Tibial nerve (tissue), 4 donors: Measurements from ENCODE around the gene NKIRAS2. TPM values are rescaled to one million over a fixed set of nuclear protein-coding genes. Genes with fewer than 3 reads are reported as not detected.

Source experiments
- DNase-seq, 2 donors: peaks; one replicate each; pipeline ENCODE4 v3.0.0-alpha.2; 2019; ENCODE audit warnings: low spot score in 2 of 2
- H3K27ac ChIP-seq, 4 donors: fragments of 200-600 bp; sonication (generic) in 3 of 4; one replicate each; pipeline ENCODE4 v1.5.1; 2017 to 2019; ENCODE audit warnings: mild to moderate bottlenecking in 1 of 4
- H3K27me3 ChIP-seq, 2 donors: fragments of 200-600 bp; sonication (generic) in 1 of 2; one replicate each; pipeline versions ENCODE4 v1.5.1 to v1.6.0; 2017 to 2019
- H3K36me3 ChIP-seq, 3 donors: fragments of 200-600 bp; sonication (generic); one replicate each; pipeline ENCODE4 v1.5.1; 2018 to 2019
- H3K4me1 ChIP-seq, 4 donors: fragments of 200-600 bp; sonication (generic) in 3 of 4; one replicate each; pipeline ENCODE4 v1.5.1; 2017 to 2019
- H3K4me3 ChIP-seq, 4 donors: fragments of 200-600 bp; sonication (generic) in 3 of 4; one replicate each; pipeline ENCODE4 v1.5.1; 2017 to 2019; ENCODE audit warnings: mild to moderate bottlenecking in 1 of 4, moderate library complexity in 1 of 4
- H3K9me3 ChIP-seq, 4 donors: fragments of 200-600 bp; sonication (generic) in 3 of 4; one replicate each; pipeline ENCODE4 v1.5.1; 2017 to 2019
- CTCF ChIP-seq, 5 experiments: fragments of 200-600 bp in 3 of 5; fragments of 450-650 bp in 2 of 5; sonication (generic) in 3 of 5; IDR thresholded peaks; one replicate each; pipeline ENCODE4 v1.5.1; 2016 to 2019; ENCODE audit warnings: antibody characterized with exemption in 5 of 5, mild to moderate bottlenecking in 3 of 5, moderate library complexity in 2 of 5
- EP300 ChIP-seq, 2 donors: sonication (generic); formaldehyde crosslinking; IDR thresholded peaks; one replicate each; pipeline ENCODE4 v1.6.1; 2017; ENCODE audit warnings: antibody characterized with exemption in 2 of 2, mild to moderate bottlenecking in 1 of 2
- POLR2A ChIP-seq, 2 donors: fragments of 450-650 bp; IDR thresholded peaks; one replicate each; pipeline ENCODE4 v1.6.1; 2017; ENCODE audit warnings: antibody characterized with exemption in 2 of 2, mild to moderate bottlenecking in 2 of 2, moderate library complexity in 2 of 2
- WGBS, 2 donors: methylation state at CpG; one replicate each; pipeline ENCODE4 v1.1.5; 2018; 5-methylcytosine and 5-hydroxymethylcytosine counted together
- total RNA-seq, 4 donors: library from RNA; depleted of rRNA; stranded (reverse); fragments of >200 nt; gene quantifications; one replicate each; pipeline ENCODE4 v1.1.0, GENCODE V29; 2016

Gene NKIRAS2
- total RNA-seq, 4 donors from 2014 or later = 17.7 to 39.9 (median 23.8) TPM

GRCh38 chr17:42027961-42028790 lies 8.3 kb downstream of the NKIRAS2 start:
- WGBS, 2 donors = 46 to 53% methylated on average over 19 of the region's 19 CpGs
- Histone ChIP-seq H3K9me3 (no peaks in the 10 kb centered on the region), H3K36me3 (peaks cover 0 to 17% (median 6%) of the 10 kb centered on the region in 3 donors), H3K27me3 (no peaks in the 10 kb centered on the region), H3K4me1 (peaks cover 0 to 41% (median 15%) of the 10 kb centered on the region in 4 donors), H3K4me3 (no peak overlapping the region), H3K27ac (no peak overlapping the region)
- TF ChIP-seq EP300 (IDR thresholded peaks at IDR 0.05) (no peak), CTCF (IDR thresholded peaks at IDR 0.05) (no peak), POLR2A (IDR thresholded peaks at IDR 0.05) (no peak)
- DNase-seq = no peak

GRCh38 chr17:42028791-42029127 lies 8.9 kb downstream of the NKIRAS2 start:
- peaks cover 0 to 36% (median 15%) of the 10 kb centered on the region in 4 donors for H3K4me1 ChIP-seq
- no peaks in the 10 kb centered on the region for H3K9me3 ChIP-seq
- 79 to 81% methylated on average over 7 of the region's 7 CpGs for WGBS, 2 donors
- H3K36me3 ChIP-seq = peaks cover 0 to 12% (median under 1%) of the 10 kb centered on the region in 3 donors
- H3K27ac ChIP-seq = no peak overlapping the region
- DNase-seq = no peak
- no peak for TF ChIP-seq POLR2A (IDR thresholded peaks at IDR 0.05)
- TF ChIP-seq CTCF (IDR thresholded peaks at IDR 0.05) = no peak
- TF ChIP-seq EP300 (IDR thresholded peaks at IDR 0.05) = no peak
- H3K27me3 ChIP-seq = no peaks in the 10 kb centered on the region
- H3K4me3 ChIP-seq = no peak overlapping the region

GRCh38 chr17:42031584-42031983 lies 11.7 kb downstream of the NKIRAS2 start:
- H3K4me1 ChIP-seq = peaks cover 0 to 13% (median 0%) of the 10 kb centered on the region in 4 donors
- H3K36me3 ChIP-seq = peaks cover 0 to 5% (median 0%) of the 10 kb centered on the region in 3 donors
- H3K4me3 ChIP-seq = no peak overlapping the region
- TF ChIP-seq CTCF (IDR thresholded peaks at IDR 0.05) = no peak
- TF ChIP-seq EP300 (IDR thresholded peaks at IDR 0.05) = no peak
- TF ChIP-seq POLR2A (IDR thresholded peaks at IDR 0.05) = no peak
- H3K27me3 ChIP-seq = no peaks in the 10 kb centered on the region
- H3K9me3 ChIP-seq = no peaks in the 10 kb centered on the region
- 33 to 46% methylated on average over 6 of the region's 6 CpGs for WGBS, 2 donors
- DNase-seq = no peak
- peak overlapping the region in 1 of 4 donors; percentile 11 for H3K27ac ChIP-seq

- H3K27ac ChIP-seq = no peak overlapping the region
Measured at GRCh38 chr17:42034059-42034458, 14.2 kb downstream of the NKIRAS2 start.

More at GRCh38 chr17:42034059-42034458, 14.2 kb downstream of the NKIRAS2 start:
- H3K36me3 ChIP-seq = no peaks in the 10 kb centered on the region
- no peaks in the 10 kb centered on the region for H3K27me3 ChIP-seq
- TF ChIP-seq POLR2A (IDR thresholded peaks at IDR 0.05) = no peak
- no peak for TF ChIP-seq CTCF (IDR thresholded peaks at IDR 0.05)
- no peak for TF ChIP-seq EP300 (IDR thresholded peaks at IDR 0.05)
- 44 to 51% methylated on average over 5 of the region's 6 CpGs for WGBS, 2 donors
- H3K9me3 ChIP-seq = no peaks in the 10 kb centered on the region
- DNase-seq = no peak
- no peaks in the 10 kb centered on the region for H3K4me1 ChIP-seq
- no peak overlapping the region for H3K4me3 ChIP-seq
